Vagina (tissue), 2 donors: Measurements from ENCODE around the gene PRDM4.

Experiments
- POLR2A ChIP-seq, 2 donors: fragments of 450-650 bp; IDR thresholded peaks; one replicate each; pipeline ENCODE4 v1.6.1; 2017; ENCODE audit warnings: antibody characterized with exemption in 2 of 2, mild to moderate bottlenecking in 2 of 2, moderate library complexity in 2 of 2
- POLR2AphosphoS5 ChIP-seq, 2 donors: sonication (generic); formaldehyde crosslinking; IDR thresholded peaks; one replicate each; pipeline ENCODE4 v1.9.0; 2017; ENCODE audit warnings: antibody characterized with exemption in 2 of 2, mild to moderate bottlenecking in 2 of 2, low read depth in 1 of 2; ENCODE audit not compliant: insufficient read depth in 1 of 2
- TF ChIP-seq, protein P1 (sequence below), 3 experiments: fragments of 450-650 bp in 2 of 3; fragments of 200-600 bp in 1 of 3; sonication (generic) in 1 of 3; IDR thresholded peaks; one replicate each; pipeline ENCODE4 v1.5.1; 2017 to 2019; ENCODE audit warnings: antibody characterized with exemption in 3 of 3, mild to moderate bottlenecking in 2 of 3, moderate library complexity in 2 of 3

- TF ChIP-seq POLR2A (IDR thresholded peaks at IDR 0.05): no peak
- TF ChIP-seq, protein P1, sequence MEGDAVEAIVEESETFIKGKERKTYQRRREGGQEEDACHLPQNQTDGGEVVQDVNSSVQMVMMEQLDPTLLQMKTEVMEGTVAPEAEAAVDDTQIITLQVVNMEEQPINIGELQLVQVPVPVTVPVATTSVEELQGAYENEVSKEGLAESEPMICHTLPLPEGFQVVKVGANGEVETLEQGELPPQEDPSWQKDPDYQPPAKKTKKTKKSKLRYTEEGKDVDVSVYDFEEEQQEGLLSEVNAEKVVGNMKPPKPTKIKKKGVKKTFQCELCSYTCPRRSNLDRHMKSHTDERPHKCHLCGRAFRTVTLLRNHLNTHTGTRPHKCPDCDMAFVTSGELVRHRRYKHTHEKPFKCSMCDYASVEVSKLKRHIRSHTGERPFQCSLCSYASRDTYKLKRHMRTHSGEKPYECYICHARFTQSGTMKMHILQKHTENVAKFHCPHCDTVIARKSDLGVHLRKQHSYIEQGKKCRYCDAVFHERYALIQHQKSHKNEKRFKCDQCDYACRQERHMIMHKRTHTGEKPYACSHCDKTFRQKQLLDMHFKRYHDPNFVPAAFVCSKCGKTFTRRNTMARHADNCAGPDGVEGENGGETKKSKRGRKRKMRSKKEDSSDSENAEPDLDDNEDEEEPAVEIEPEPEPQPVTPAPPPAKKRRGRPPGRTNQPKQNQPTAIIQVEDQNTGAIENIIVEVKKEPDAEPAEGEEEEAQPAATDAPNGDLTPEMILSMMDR (IDR thresholded peaks at IDR 0.05): no peak
- TF ChIP-seq POLR2AphosphoS5 (IDR thresholded peaks at IDR 0.05; ENCODE audit: insufficient read depth in 1 of 2, low read depth in 1 of 2): no peak
Measured at GRCh38 chr12:107715780-107716179, 45.2 kb downstream of the PRDM4 start.
